Measurements from ENCODE around the gene ETHE1.

The ETHE1 gene

GRCh38 chr19:43572171-43572588 lies 45.2 kb upstream of the ETHE1 start:
- DNase-seq (ENCODE audit: extremely low read depth, insufficient read length), result no peak
- no peak for TF ChIP-seq CTCF (IDR thresholded peaks at IDR 0.05; ENCODE audit: insufficient read depth, low read length, poor library complexity, severe bottlenecking)
- Histone ChIP-seq H3K27me3 (replicated peaks; ENCODE audit: control insufficient read depth, insufficient read depth, low read length) (no peaks in the 10 kb centered on the region), H3K4me3 (replicated peaks; ENCODE audit: low read depth, low read length) (no peak overlapping the region), H3K36me3 (ENCODE audit: control insufficient read depth, insufficient read depth, low read length) (no peaks in the 10 kb centered on the region; the same call in 1 of the 2 replicates)

- no peak for DNase-seq (ENCODE audit: extremely low read depth, insufficient read length)
- no peak for TF ChIP-seq CTCF (IDR thresholded peaks at IDR 0.05; ENCODE audit: insufficient read depth, low read length, poor library complexity, severe bottlenecking)
- H3K4me3 ChIP-seq (replicated peaks; ENCODE audit: low read depth, low read length), result no peak overlapping the region
Measured at GRCh38 chr19:43570174-43570791, 43.3 kb upstream of the ETHE1 start.

GRCh38 chr19:43569657-43570056 lies 42.7 kb upstream of the ETHE1 start:
- H3K4me3 ChIP-seq (replicated peaks; ENCODE audit: low read depth, low read length), result no peak overlapping the region
- H3K36me3 ChIP-seq (ENCODE audit: control insufficient read depth, insufficient read depth, low read length), result no peaks in the 10 kb centered on the region; the same call in 1 of the 2 replicates
- DNase-seq (ENCODE audit: extremely low read depth, insufficient read length), result no peak
- no peak for TF ChIP-seq CTCF (IDR thresholded peaks at IDR 0.05; ENCODE audit: insufficient read depth, low read length, poor library complexity, severe bottlenecking)
- H3K27me3 ChIP-seq (replicated peaks; ENCODE audit: control insufficient read depth, insufficient read depth, low read length), result no peaks in the 10 kb centered on the region

More at GRCh38 chr19:43570174-43570791, 43.3 kb upstream of the ETHE1 start:
- Histone ChIP-seq H3K36me3 (ENCODE audit: control insufficient read depth, insufficient read depth, low read length) (no peaks in the 10 kb centered on the region; the same call in 1 of the 2 replicates), H3K27me3 (replicated peaks; ENCODE audit: control insufficient read depth, insufficient read depth, low read length) (no peaks in the 10 kb centered on the region)

GRCh38 chr19:43564800-43565199 lies 37.8 kb upstream of the ETHE1 start:
- H3K27me3 ChIP-seq (replicated peaks; ENCODE audit: control insufficient read depth, insufficient read depth, low read length), result no peaks in the 10 kb centered on the region
- no peak overlapping the region for H3K4me3 ChIP-seq (replicated peaks; ENCODE audit: low read depth, low read length)
- DNase-seq (ENCODE audit: extremely low read depth, insufficient read length), result no peak
- TF ChIP-seq CTCF (IDR thresholded peaks at IDR 0.05; ENCODE audit: insufficient read depth, low read length, poor library complexity, severe bottlenecking), result no peak
- peaks cover 8% of the 10 kb centered on the region for H3K36me3 ChIP-seq (ENCODE audit: control insufficient read depth, insufficient read depth, low read length)

GRCh38 chr19:43563816-43564457 lies 36.9 kb upstream of the ETHE1 start:
- Histone ChIP-seq H3K27me3 (replicated peaks; ENCODE audit: control insufficient read depth, insufficient read depth, low read length) (no peaks in the 10 kb centered on the region), H3K4me3 (replicated peaks; ENCODE audit: low read depth, low read length) (no peak overlapping the region), H3K36me3 (ENCODE audit: control insufficient read depth, insufficient read depth, low read length) (peaks cover 8% of the 10 kb centered on the region)
- DNase-seq (ENCODE audit: extremely low read depth, insufficient read length), result no peak
- TF ChIP-seq CTCF (IDR thresholded peaks at IDR 0.05; ENCODE audit: insufficient read depth, low read length, poor library complexity, severe bottlenecking), result no peak
